Activated T-cell treated with anti-CD3 and anti-CD28 coated beads, Interleukin-2, amount 50 U/mL, for 72 hours (primary cell): ENCODE measurements around the gene SDHAF4. TPM values are rescaled to one million over a fixed set of nuclear protein-coding genes. Genes with fewer than 3 reads are reported as not detected.
"Not testable (repeated sequence)": the region's sequence is repeated elsewhere in the genome, so short reads cannot be mapped to it uniquely, and the experiment has no call there.

ENCODE experiments used
- ATAC-seq, 2 donors: fragments of 150-1000 bp; cut with Tn5 transposase; replicated peaks in 1 of 2; 2 replicates each; pipeline ENCODE4 v1.10.0; 2021; ENCODE audit warnings: moderate library complexity in 2 of 2, mild to moderate bottlenecking in 1 of 2
- DNase-seq, 2 donors: peaks; one replicate each; pipeline ENCODE4 v3.0.0; 2021 to 2022; ENCODE audit warnings: mixed read lengths in 1 of 2
- H3K27ac Mint-ChIP-seq: one replicate; pipeline ENCODE4 v1.8.0; 2022; ENCODE audit warnings: mild to moderate bottlenecking, moderate library complexity, mixed read lengths
- H3K27me3 Mint-ChIP-seq: one replicate; pipeline ENCODE4 v1.8.0; 2022; ENCODE audit warnings: low read depth, mixed read lengths
- H3K36me3 Mint-ChIP-seq, 2 donors: one replicate each; pipeline ENCODE4 v1.8.0; 2022; ENCODE audit warnings: mixed read lengths in 2 of 2, mild to moderate bottlenecking in 1 of 2; ENCODE audit not compliant: insufficient read depth in 2 of 2
- H3K4me1 Mint-ChIP-seq: one replicate; pipeline ENCODE4 v1.8.0; 2022; ENCODE audit warnings: low read depth, mixed read lengths
- H3K4me3 Mint-ChIP-seq, 2 donors: one replicate each; pipeline ENCODE4 v1.8.0; 2022; ENCODE audit warnings: mild to moderate bottlenecking in 2 of 2, mixed read lengths in 2 of 2, moderate library complexity in 2 of 2
- H3K9me3 Mint-ChIP-seq, 2 donors: one replicate each; pipeline ENCODE4 v1.8.0; 2022; ENCODE audit warnings: mixed read lengths in 2 of 2
- total RNA-seq, 2 donors: library from RNA; stranded (reverse); gene quantifications; one replicate each; pipeline ENCODE4 v1.2.3, GENCODE V29; 2022

SDHAF4 gene
- total RNA-seq, 2 donors from 2014 or later: 13.6 to 18.6 TPM

DNA sequence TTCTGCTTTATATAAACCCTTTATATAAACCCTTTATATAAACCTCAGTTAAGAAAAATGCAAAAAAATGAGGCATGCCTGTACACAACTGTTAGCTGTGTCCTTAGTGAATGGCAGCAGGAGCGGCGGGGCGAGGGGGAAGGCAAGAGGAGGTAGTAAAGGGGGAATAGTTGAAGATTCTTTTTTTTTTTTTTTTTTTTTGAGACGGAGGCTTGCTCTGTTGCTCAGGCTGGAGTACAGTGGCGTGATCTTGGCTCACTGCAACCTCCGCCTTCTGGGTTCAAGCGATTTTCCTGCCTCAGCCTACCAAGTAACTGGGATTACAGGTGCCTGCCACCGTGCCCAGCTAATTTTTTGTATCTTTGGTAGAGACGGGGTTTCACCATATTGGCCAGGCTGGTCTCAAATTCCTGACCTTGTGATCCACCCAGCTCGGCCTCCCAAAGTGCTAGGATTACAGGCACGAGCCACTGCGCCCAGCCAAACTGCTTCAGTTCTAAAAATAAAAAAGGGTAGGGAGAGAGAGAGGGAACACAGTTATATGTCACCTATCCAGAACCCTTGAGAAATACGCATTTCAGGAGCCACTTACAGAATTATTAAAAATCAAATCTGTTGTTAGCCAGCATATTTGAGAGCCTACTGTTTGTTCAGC lies 14.3 kb upstream of the SDHAF4 start:
- H3K9me3 Mint-ChIP-seq, ATAC-seq, H3K4me3 Mint-ChIP-seq, H3K27ac Mint-ChIP-seq, H3K36me3 Mint-ChIP-seq, DNase-seq, H3K27me3 Mint-ChIP-seq, H3K4me1 Mint-ChIP-seq: not testable (repeated sequence)

- peaks cover 11% of the 10 kb centered on the region for H3K4me1 Mint-ChIP-seq
- H3K27ac Mint-ChIP-seq: no peak overlapping the region
- DNase-seq (no peak), ATAC-seq (no peak)
- H3K27me3 Mint-ChIP-seq: no peaks in the 10 kb centered on the region
- H3K9me3 Mint-ChIP-seq: no peaks in the 10 kb centered on the region
- H3K4me3 Mint-ChIP-seq: no peak overlapping the region
- no peaks in the 10 kb centered on the region for H3K36me3 Mint-ChIP-seq
These were observed 13.8 kb upstream of the SDHAF4 start for GRCh38 chr6:70552974-70553373.

DNA sequence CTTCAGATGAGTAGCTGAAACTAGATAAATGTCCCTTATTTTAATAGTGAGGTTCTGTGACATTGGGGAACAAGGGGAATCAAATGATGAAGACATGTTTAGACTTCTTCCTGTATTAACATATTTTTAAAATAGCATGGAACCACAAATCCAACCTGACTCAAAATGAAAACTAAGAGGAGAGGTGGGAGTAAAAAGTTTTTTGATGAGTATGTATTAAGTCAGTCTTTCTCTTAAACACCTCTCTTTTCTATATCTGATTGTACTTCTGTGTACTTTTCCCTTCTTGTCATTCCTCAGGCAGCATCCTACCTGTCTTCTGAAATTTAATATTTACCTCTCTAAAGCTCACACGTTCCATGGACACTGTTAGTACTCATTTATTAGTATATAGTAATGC lies 8.7 kb upstream of the SDHAF4 start:
- Mint-ChIP-seq H3K36me3 (no peaks in the 10 kb centered on the region), H3K27me3 (no peaks in the 10 kb centered on the region), H3K4me1 (peaks cover 20% of the 10 kb centered on the region), H3K9me3 (no peaks in the 10 kb centered on the region), H3K4me3 (peak overlapping the region in 1 of 2 donors; percentile 21), H3K27ac (peak overlapping the region; percentile 70)
- no peak for DNase-seq
- ATAC-seq: peak; percentile 61 to 65

DNA sequence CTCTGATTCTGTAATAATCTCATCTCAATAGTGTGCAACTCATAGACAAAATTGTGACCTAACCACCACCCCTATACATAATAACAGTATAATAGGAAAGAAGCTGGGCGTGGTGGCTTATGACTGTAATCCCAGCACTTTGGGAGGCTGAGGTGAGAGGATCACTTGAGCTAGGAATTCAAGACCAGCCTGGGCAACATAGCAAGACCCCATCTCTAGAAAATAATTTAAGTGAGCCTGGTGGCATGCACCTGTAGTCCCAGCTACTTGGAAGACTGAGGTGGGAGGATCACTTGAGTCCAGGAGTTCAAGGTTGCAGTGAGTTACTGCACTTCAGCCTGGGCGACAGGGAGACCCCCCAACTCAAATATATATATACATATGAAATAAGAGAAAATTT lies 4.3 kb upstream of the SDHAF4 start:
- not testable (repeated sequence) for ATAC-seq, DNase-seq, H3K36me3 Mint-ChIP-seq, H3K27me3 Mint-ChIP-seq, H3K4me3 Mint-ChIP-seq, H3K27ac Mint-ChIP-seq, H3K9me3 Mint-ChIP-seq
- peaks cover 22% of the 10 kb centered on the region for H3K4me1 Mint-ChIP-seq

DNA sequence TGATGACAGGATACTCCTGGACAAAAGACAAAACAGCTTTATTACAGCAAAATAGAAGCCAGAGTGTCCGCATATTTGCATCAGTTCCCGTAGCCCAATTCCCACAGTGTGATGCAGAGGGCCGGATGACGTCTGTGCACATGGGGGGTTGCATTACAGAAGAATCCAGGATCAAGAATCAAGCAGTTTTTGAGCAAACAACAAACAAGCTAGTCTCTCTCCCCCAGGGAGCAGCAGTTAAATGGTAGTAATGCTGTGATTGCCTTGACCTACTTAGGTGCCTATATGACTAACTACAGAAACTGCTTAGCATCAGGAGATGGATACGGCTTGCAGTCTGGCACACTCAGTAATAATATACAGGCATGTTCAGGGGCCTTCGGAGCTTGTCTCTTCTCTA lies 3.2 kb upstream of the SDHAF4 start:
- no peak overlapping the region for H3K27ac Mint-ChIP-seq
- ATAC-seq (no peak), DNase-seq (no peak)
- peaks cover 2 to 3% of the 10 kb centered on the region in 2 donors for H3K36me3 Mint-ChIP-seq
- peaks cover 0 to 2% of the 10 kb centered on the region in 2 donors for H3K9me3 Mint-ChIP-seq
- no peak overlapping the region for H3K4me3 Mint-ChIP-seq
- no peaks in the 10 kb centered on the region for H3K27me3 Mint-ChIP-seq
- peaks cover 11% of the 10 kb centered on the region for H3K4me1 Mint-ChIP-seq

- no peaks in the 10 kb centered on the region for H3K9me3 Mint-ChIP-seq
- H3K4me1 Mint-ChIP-seq: no peaks in the 10 kb centered on the region
These were observed 7.9 kb downstream of the SDHAF4 start for GRCh38 chr6:70574643-70575042.

DNA sequence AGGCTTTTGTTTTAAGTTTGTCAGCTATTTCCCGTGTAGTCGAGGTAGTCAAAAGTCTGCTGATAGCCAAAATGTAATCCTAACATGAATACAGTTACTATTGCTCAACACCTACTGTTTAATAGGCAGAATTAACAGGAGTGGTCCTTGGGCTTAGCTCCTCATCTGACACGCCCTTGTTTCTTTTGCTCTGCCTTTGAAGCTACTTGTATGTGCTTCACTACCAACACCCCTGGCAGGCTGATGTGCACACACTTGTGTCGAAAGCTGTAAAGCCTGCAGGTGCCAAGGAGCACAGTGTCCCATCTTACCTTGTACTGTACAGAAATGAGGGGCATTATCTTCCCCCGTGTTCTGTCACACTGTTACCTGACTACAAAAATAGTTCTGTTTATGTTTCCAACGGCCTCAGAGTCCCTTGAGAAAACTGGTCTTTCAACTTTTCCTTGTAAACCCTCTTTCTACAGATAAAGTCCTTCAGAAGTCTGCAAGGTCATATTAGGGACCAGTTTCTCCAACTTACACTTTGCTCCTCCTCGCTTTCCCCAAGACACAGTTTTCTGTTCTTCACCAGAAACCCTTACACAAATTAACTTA lies 9.3 kb downstream of the SDHAF4 start:
- DNase-seq (no peak), ATAC-seq (no peak)
- H3K4me1 Mint-ChIP-seq: no peaks in the 10 kb centered on the region
- no peaks in the 10 kb centered on the region for H3K9me3 Mint-ChIP-seq
- no peak overlapping the region for H3K27ac Mint-ChIP-seq
- H3K4me3 Mint-ChIP-seq: no peak overlapping the region
- peaks cover 2% of the 10 kb centered on the region in 2 donors for H3K36me3 Mint-ChIP-seq
- no peaks in the 10 kb centered on the region for H3K27me3 Mint-ChIP-seq

More at GRCh38 chr6:70574643-70575042, 7.9 kb downstream of the SDHAF4 start:
- no peak overlapping the region for H3K4me3 Mint-ChIP-seq
- H3K27ac Mint-ChIP-seq: no peak overlapping the region
- DNase-seq: no peak
- ATAC-seq: no peak
- H3K27me3 Mint-ChIP-seq: no peaks in the 10 kb centered on the region
- H3K36me3 Mint-ChIP-seq: peaks cover 0 to 7% of the 10 kb centered on the region in 2 donors

- Mint-ChIP-seq H3K27me3 (no peaks in the 10 kb centered on the region), H3K36me3 (peaks cover 4 to 11% of the 10 kb centered on the region in 2 donors), H3K4me3 (no peak overlapping the region), H3K9me3 (no peaks in the 10 kb centered on the region), H3K4me1 (no peaks in the 10 kb centered on the region), H3K27ac (no peak overlapping the region)
- ATAC-seq: no peak
- no peak for DNase-seq
These were observed 19.4 kb downstream of the SDHAF4 start for GRCh38 chr6:70586114-70586513.

DNA sequence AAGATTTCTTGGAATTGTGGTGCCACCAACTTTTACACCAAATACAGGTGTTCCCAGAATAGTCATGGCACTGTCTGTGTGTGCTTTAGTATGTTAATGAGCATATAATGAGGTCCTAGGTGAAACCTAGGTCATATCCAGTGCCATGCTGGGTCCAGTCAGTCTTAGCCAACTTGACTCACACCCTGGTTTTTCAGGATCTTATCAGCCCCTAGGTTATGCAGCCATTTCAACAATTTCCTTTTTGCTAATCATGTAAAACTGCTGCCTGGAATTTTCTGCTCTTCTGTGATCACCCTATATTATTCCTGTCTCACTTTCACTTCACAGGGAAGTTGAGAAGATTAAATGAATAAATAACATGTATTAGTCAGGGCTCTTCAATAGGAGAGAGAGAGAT lies 23.7 kb downstream of the SDHAF4 start:
- Mint-ChIP-seq H3K36me3 (peaks cover 0 to 3% of the 10 kb centered on the region in 2 donors), H3K27me3 (no peaks in the 10 kb centered on the region), H3K9me3 (no peaks in the 10 kb centered on the region), H3K27ac (no peak overlapping the region), H3K4me3 (no peak overlapping the region), H3K4me1 (no peaks in the 10 kb centered on the region)
- ATAC-seq (no peak), DNase-seq (no peak)

GRCh38 chr6:70592391-70593117 lies 25.8 kb downstream of the SDHAF4 start:
- no peak overlapping the region for H3K4me3 Mint-ChIP-seq
- H3K4me1 Mint-ChIP-seq: no peaks in the 10 kb centered on the region
- ATAC-seq (no peak), DNase-seq (no peak)
- H3K27ac Mint-ChIP-seq: no peak overlapping the region
- no peaks in the 10 kb centered on the region for H3K27me3 Mint-ChIP-seq
- H3K36me3 Mint-ChIP-seq: peaks cover 0 to 3% of the 10 kb centered on the region in 2 donors
- no peaks in the 10 kb centered on the region for H3K9me3 Mint-ChIP-seq

- DNase-seq (no peak), ATAC-seq (no peak)
- H3K27me3 Mint-ChIP-seq: no peaks in the 10 kb centered on the region
- H3K36me3 Mint-ChIP-seq: peaks cover 0 to 3% of the 10 kb centered on the region in 2 donors
- H3K27ac Mint-ChIP-seq: no peak overlapping the region
- H3K9me3 Mint-ChIP-seq: no peaks in the 10 kb centered on the region
- H3K4me3 Mint-ChIP-seq: no peak overlapping the region
- no peaks in the 10 kb centered on the region for H3K4me1 Mint-ChIP-seq
These were observed 26.4 kb downstream of the SDHAF4 start for GRCh38 chr6:70593118-70593486.

GRCh38 chr6:70599187-70599586 lies 32.5 kb downstream of the SDHAF4 start:
- ATAC-seq (peak; percentile 80 to 89), DNase-seq (peak; percentile 17 to 18)
- Mint-ChIP-seq H3K4me3 (no peak overlapping the region), H3K27me3 (no peaks in the 10 kb centered on the region), H3K27ac (no peak overlapping the region), H3K36me3 (peaks cover 4 to 5% of the 10 kb centered on the region in 2 donors), H3K4me1 (peaks cover 8% of the 10 kb centered on the region), H3K9me3 (no peaks in the 10 kb centered on the region)

DNA sequence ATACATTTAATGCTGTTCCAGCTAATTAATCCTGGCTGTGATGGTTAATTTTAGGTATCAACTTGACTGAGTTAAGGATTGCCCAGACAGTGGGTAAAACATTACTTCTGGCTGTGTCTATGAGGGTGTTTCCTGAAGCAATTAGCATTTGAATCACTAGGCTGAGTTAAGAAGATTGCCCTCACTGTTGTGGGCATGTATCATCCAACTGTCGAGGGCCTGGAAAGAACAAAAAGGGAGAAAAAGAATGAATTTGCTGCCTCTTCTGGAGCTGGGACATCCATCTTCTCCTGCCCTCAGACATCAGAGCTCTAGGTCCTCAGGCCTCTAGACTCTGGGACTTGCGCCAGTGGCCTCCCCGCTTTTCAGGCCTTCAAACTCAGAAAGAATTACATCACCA lies 34.3 kb downstream of the SDHAF4 start:
- DNase-seq: no peak
- peaks cover 1 to 8% of the 10 kb centered on the region in 2 donors for H3K9me3 Mint-ChIP-seq
- ATAC-seq: no peak
- H3K4me1 Mint-ChIP-seq: peaks cover 8% of the 10 kb centered on the region
- peaks cover 4 to 10% of the 10 kb centered on the region in 2 donors for H3K36me3 Mint-ChIP-seq
- H3K27me3 Mint-ChIP-seq: no peaks in the 10 kb centered on the region
- no peak overlapping the region for H3K27ac Mint-ChIP-seq
- no peak overlapping the region for H3K4me3 Mint-ChIP-seq
